Right cardiac atrium (tissue), 5 donors: ENCODE results near the gene MAP1LC3A. TPM values are rescaled to one million over a fixed set of nuclear protein-coding genes. Genes with fewer than 3 reads are reported as not detected.

Experiments used
- ATAC-seq, 2 donors: fragments of 200-7000 bp; cut with Tn5 transposase; one replicate each; pipeline versions ENCODE4 v1.8.0 to v1.9.1; 2020; ENCODE audit warnings: moderate library complexity in 2 of 2, mild to moderate bottlenecking in 1 of 2
- DNase-seq, 3 donors: peaks; one replicate each; pipeline ENCODE4 v3.0.0-alpha.2; 2020
- H3K27ac ChIP-seq: one replicate; pipeline ENCODE4 v1.5.1; 2013; ENCODE audit warnings: mild to moderate bottlenecking, low read length, control low read depth, moderate library complexity
- H3K27me3 ChIP-seq: one replicate; pipeline ENCODE4 v1.6.1; 2013; ENCODE audit not compliant: control insufficient read depth, insufficient read depth
- H3K4me1 ChIP-seq: one replicate; pipeline ENCODE4 v1.6.1; 2013; ENCODE audit warnings: low read length; ENCODE audit not compliant: control insufficient read depth, insufficient read depth
- H3K4me3 ChIP-seq: one replicate; pipeline ENCODE4 v1.5.1; 2013; ENCODE audit warnings: low read length, control low read depth
- H3K9me3 ChIP-seq: one replicate; pipeline ENCODE4 v1.6.1; 2013; ENCODE audit warnings: low read length; ENCODE audit not compliant: control insufficient read depth
- WGBS: extraction: QIAGEN DNeasy Blood & Tissue Kit; methylation state at CpG from one replicate; pipeline ENCODE4 v1.1.7; 2013; 5-methylcytosine and 5-hydroxymethylcytosine counted together
- intact Hi-C, 4 donors: fragments of 100-400 bp; cut with DNase I; formaldehyde crosslinking; loops; one replicate each; pipeline versions ENCODE4 v1.11.0 to v1.14.0; 2022 to 2023
- polyA plus RNA-seq: library from polyadenylated mRNA; stranded (reverse); fragments of 200-250 nt; gene quantifications from one replicate; pipeline ENCODE4 v1.2.3, GENCODE V29; 2013
- total RNA-seq, 4 donors: library from RNA; stranded (reverse); fragmentation: NEBNext Ultra II Directional; extraction: Animal tissue kit (Norgen Biotek cat#: 25700); gene quantifications; one replicate each; pipeline ENCODE4 v1.2.1, GENCODE V29; 2021
- donor health status: healthy with polysubstance abuse.
- donor health status: DM: no; HTN: yes; CAD: no.
- donor health status: DM: no; HTN: no; CAD: no.
- donor health status: DM: no; HTN: yes; CAD: no; lungs with severe emphysema.
- donor health status: DM: yes; HTN: yes; CAD: no.

The MAP1LC3A gene
- total and polyA plus RNA-seq, 5 donors, result 61.8 to 116 (median 79.9) TPM

DNA sequence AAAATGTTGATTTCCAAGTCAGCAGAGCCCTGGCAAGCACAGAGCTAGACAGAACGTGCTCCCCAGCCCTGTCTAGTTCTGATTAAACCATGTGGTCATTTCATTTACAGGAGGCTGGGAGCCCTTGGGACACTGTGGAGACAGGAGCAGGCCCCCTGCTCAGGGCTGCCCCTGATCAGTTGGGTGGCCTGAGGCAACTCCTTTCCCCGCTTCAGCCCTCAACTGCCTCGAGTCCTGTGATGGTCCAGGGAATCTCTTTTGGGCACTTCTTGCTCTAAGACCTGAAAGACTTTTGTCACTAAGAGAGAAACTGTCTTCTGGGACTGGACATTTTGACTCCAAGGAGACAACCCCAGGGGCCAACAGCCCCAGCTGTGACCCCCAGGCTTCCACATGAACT is 28.8 kb upstream of the MAP1LC3A start:
- peak in 1 of 3 donors; percentile 13 for DNase-seq
- intact Hi-C loops, result loop anchor here in 1 of 4 donors (10.0 kb wide), 1 partner anchor 215 kb away; no protein-coding TSS in a partner anchor
- Histone ChIP-seq H3K4me1 (peaks cover 6% of the 10 kb centered on the region), H3K9me3 (no peaks in the 10 kb centered on the region), H3K27ac (no peak overlapping the region), H3K27me3 (no peaks in the 10 kb centered on the region), H3K4me3 (no peak overlapping the region)
- no peak for ATAC-seq
- WGBS, result 75% methylated on average over 3 of the region's 3 CpGs

DNA sequence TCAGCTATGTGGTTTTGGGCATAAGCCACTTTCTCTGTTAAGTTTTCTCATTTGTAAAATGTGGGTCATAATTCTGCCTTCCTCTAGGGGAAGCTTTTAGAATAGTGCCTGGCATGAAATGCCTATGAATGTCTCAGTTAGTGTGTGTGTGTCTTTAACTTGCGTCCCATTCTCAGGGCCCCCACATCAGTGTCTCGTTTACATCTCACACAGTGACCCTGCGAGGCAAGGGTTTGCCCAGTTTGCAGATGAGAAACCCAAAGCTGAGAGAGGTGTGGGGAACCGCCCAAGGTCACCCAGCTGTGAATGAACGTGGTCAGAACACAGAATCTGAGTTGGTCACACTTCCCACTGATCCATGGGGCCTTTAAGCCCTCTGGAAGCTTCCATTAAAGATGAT is 28.2 kb upstream of the MAP1LC3A start:
- intact Hi-C loops, result no loop called here
- H3K27ac ChIP-seq, result no peak overlapping the region
- 80% methylated on average over 5 of the region's 5 CpGs for WGBS
- no peaks in the 10 kb centered on the region for H3K27me3 ChIP-seq
- peaks cover 6% of the 10 kb centered on the region for H3K4me1 ChIP-seq
- no peak overlapping the region for H3K4me3 ChIP-seq
- ATAC-seq (no peak), DNase-seq (no peak)
- no peaks in the 10 kb centered on the region for H3K9me3 ChIP-seq

DNA sequence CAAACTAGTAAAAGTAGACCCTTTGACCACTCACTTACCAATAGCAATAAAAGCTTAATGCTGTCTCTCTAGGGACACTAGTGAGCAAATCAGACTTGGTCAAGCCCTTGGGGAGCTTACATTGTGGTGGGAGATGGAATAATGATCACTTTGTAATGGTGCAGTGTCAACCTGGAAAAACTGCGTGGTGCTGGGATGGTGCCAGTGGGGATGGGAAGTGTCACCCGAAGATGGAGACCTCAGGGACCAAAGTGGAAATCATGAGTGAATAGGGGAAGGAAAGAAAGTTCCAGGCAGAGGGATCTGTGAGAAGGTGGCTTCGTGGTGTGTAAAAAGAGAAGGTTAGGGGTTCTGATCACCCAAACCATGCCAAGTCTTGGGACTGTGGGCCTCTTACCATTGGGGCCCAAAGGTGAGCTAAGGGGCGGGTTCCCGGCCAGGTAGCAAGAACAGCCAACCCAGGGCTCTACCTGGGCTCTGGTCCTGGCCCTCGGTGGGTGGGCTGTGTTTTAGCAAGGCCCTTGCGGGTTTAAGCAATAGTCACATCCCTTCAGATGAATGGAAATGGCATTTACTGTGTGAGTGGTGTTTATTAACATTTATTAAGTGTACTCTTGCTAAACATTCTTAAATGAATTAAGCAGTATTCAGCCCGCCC is 26.8 kb upstream of the MAP1LC3A start:
- DNase-seq, result no peak
- Histone ChIP-seq H3K27ac (no peak overlapping the region), H3K9me3 (no peaks in the 10 kb centered on the region), H3K4me1 (peaks cover 3% of the 10 kb centered on the region), H3K4me3 (no peak overlapping the region), H3K27me3 (no peaks in the 10 kb centered on the region)
- ATAC-seq, result no peak
- 84% methylated on average over 8 of the region's 8 CpGs for WGBS
- intact Hi-C loops, result no loop called here

DNA sequence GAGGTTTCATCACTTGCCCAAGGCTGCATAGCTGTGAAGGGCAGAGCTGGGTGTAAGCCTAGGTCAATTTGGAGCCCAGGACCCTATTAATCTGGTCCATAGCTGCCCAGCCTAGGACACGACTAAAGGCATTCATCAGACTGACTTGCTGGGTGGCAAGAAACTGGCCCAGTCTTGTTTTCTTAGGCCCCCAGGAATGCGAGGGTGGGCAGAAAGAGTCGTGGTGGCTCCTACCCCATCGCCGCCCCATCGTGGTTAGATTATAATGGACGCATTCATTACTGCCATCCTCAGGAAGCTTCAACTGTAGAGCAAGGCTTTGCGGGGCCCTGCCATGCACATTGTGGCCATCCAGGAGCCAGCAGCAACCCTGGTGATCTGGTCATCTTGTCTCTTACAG is 26.2 kb upstream of the MAP1LC3A start:
- Histone ChIP-seq H3K4me1 (no peaks in the 10 kb centered on the region), H3K27ac (no peak overlapping the region), H3K4me3 (no peak overlapping the region), H3K9me3 (no peaks in the 10 kb centered on the region), H3K27me3 (no peaks in the 10 kb centered on the region)
- peak in 1 of 3 donors; percentile 12 for DNase-seq
- WGBS, result 80% methylated on average over 8 of the region's 8 CpGs
- no peak for ATAC-seq
- intact Hi-C loops, result no loop called here

DNA sequence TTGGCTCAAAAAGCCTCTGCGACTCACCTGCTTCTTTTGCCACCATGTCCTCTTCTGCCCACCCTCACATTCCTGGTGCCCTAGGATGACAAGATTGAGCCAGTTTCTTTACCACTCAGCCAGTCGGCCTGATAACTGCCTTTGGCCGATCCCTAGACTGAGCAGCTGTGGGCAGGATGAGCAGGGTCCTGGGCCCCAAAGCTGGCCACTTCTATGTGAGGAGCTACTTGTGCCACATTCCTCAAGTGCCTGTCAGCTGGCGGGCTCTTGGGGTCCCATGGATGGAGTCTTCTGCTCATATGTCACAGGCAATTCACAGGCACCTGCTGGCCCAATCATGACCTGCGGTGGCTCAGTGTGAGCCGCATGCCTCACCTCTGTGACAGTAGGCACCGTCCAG is 25.8 kb upstream of the MAP1LC3A start:
- Histone ChIP-seq H3K27ac (no peak overlapping the region), H3K9me3 (no peaks in the 10 kb centered on the region), H3K4me3 (no peak overlapping the region), H3K4me1 (no peaks in the 10 kb centered on the region), H3K27me3 (no peaks in the 10 kb centered on the region)
- WGBS, result 86% methylated on average over 7 of the region's 7 CpGs
- no peak for ATAC-seq
- intact Hi-C loops, result no loop called here
- peak in 1 of 3 donors; percentile 41 for DNase-seq

DNA sequence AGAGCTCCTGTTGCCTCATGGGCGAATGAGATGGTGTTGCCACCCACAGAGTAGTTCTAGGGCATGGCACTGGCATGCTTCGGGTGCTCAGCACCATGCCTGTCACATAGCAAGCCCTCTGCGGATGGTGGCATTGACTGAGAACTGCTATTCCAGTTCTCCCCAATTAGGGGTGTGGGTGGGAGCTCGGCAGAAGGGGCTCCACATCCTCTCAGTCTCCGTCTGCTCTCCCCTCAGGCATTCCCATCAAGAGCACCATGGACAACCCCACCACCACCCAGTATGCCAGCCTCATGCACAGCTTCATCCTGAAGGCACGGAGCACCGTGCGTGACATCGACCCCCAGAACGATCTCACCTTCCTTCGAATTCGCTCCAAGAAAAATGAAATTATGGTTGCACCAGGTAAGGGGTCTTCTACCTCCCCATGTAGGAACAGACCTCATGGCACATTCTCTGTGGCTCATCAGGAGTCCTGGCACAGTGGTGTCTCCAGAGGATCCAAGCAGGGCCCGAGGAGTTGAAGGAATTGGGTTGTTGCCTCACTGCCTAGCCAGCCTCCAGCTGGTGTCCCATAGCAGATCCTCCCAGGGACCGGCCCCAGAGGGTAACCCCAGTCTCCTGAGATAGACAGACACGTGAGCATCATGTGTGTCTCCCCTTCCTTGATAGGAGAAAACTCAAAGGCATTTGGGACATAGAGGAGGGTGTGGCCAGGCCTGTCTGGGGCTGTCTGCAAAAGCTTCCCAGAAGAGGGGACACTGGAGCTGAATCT is 23.9 kb upstream of the MAP1LC3A start:
- intact Hi-C loops, result loop anchor here in 1 of 4 donors (5.0 kb wide), 1 partner anchor 173 kb away; no protein-coding TSS in a partner anchor
- Histone ChIP-seq H3K4me3 (no peak overlapping the region), H3K4me1 (no peaks in the 10 kb centered on the region), H3K27me3 (no peaks in the 10 kb centered on the region), H3K27ac (no peak overlapping the region), H3K9me3 (no peaks in the 10 kb centered on the region)
- ATAC-seq (no peak), DNase-seq (peak in 1 of 3 donors; percentile 32)
- WGBS, result 88% methylated on average over 15 of the region's 15 CpGs

DNA sequence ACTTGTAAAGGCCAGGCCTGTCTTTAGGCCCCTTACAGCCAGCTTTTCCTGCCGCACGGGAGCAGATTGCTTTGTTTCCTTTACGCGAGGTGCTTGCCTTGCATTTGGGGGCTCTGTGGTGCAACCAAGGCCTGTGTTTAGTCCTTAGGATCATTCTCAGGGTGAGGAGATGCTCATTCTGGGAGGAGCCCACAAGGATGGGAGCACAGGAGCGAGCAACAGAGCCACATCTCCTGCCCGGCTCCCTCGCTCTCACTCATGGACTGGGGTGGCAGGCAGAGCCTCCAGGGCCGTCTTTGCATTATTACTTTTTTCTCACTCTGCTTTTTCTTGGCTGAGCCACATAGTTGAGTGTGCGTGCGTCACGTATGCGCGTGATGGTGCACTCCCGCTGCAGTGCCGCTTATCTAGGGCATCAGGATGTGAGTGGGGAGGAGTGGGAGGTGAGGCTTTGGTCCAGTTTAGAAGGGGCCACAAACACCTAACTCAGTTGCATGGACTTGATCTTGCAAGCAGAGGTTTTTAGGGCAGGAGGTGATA is 23.1 kb upstream of the MAP1LC3A start:
- peak in 1 of 3 donors; percentile 14 for DNase-seq
- H3K27me3 ChIP-seq, result no peaks in the 10 kb centered on the region
- intact Hi-C loops, result loop anchor here in 1 of 4 donors (5.0 kb wide), 1 partner anchor 172 kb away; no protein-coding TSS in a partner anchor
- 93% methylated on average over 15 of the region's 15 CpGs for WGBS
- H3K4me1 ChIP-seq, result no peaks in the 10 kb centered on the region
- H3K9me3 ChIP-seq, result no peaks in the 10 kb centered on the region
- H3K27ac ChIP-seq, result no peak overlapping the region
- H3K4me3 ChIP-seq, result no peak overlapping the region
- ATAC-seq, result no peak

DNA sequence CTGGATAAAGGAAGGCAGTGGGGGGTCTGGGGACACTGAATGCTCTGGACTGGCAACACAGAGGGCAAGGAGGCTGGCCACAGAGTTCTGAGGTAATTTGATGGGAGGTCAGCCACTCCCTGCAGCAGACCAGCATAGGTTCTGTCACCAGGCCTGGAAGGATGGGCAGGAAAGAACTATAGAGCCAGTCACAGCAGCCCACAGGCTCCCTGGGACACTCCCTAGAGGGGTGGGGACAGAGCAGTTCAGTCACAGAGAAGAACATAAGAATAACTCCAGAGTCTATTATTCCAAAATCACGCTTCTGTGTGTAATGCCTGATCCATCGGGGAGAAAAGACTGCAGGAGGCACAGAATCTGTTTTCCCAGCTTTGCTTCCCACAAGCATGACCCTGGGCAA is 22.7 kb upstream of the MAP1LC3A start:
- Histone ChIP-seq H3K27ac (no peak overlapping the region), H3K27me3 (no peaks in the 10 kb centered on the region), H3K9me3 (no peaks in the 10 kb centered on the region), H3K4me1 (no peaks in the 10 kb centered on the region), H3K4me3 (no peak overlapping the region)
- WGBS, result 87% methylated on average over 2 of the region's 2 CpGs
- ATAC-seq, result no peak
- DNase-seq, result no peak
- intact Hi-C loops, result loop anchor here in 1 of 4 donors (5.0 kb wide), 1 partner anchor 171 kb away; no protein-coding TSS in a partner anchor

DNA sequence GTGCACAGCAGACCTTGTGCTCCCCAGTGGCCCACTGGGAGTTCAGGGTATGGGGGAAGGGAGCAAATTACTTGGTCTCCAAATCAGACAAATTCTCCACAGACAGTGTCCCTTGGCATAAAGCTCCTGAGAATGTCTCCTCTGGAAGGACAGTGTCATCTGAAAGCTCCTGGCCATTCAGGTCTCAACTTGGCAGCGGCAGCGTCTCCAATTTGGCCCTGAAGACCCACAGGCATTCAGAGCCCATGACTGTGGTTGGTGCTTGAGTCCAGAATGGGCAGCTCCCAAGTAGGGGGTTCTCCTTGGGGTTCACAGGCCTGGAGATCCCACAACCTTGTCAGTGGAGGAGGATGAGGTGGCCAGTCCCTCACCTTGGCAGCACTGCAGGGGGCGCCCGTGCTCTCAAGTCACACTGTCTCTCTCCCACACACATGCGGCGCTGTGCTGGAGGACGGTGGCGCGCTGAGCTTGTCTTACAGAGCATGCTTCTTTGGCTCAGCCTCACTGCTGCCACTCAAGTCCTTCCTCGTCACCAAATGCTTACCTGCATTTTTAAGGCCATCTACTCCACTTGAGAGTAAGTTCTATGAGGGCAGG is 21.6 kb upstream of the MAP1LC3A start:
- intact Hi-C loops, result loop anchor here in 1 of 4 donors (5.0 kb wide), 1 partner anchor 170 kb away; no protein-coding TSS in a partner anchor
- Histone ChIP-seq H3K27me3 (no peaks in the 10 kb centered on the region), H3K27ac (no peak overlapping the region), H3K4me3 (no peak overlapping the region), H3K9me3 (no peaks in the 10 kb centered on the region), H3K4me1 (no peaks in the 10 kb centered on the region)
- 58% methylated on average over 10 of the region's 10 CpGs for WGBS
- DNase-seq (peak; percentile 58 to 85 (median 84)), ATAC-seq (peak; percentile 61 to 65)

DNA sequence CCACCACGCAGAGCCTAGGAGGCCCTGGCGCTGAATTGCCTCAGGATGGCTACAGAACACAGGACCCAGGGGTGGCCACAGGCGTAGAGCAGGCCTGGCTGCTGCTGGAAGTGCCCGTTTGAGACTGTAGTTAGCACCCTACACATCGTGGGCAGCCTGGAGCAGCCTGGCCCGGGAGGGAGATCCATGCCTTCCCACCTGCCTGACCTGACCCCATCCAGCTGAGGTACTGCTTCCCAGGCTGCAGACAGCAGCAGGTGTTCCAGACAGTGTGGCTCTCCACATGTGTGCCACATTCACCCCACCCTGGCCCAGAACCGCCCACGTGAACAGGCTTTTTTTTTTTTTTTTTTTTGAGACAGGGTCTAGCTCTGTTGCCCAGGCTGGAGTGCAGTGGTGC is 20.9 kb upstream of the MAP1LC3A start:
- no peaks in the 10 kb centered on the region for H3K27me3 ChIP-seq
- no peak overlapping the region for H3K27ac ChIP-seq
- H3K4me1 ChIP-seq, result no peaks in the 10 kb centered on the region
- H3K9me3 ChIP-seq, result no peaks in the 10 kb centered on the region
- ATAC-seq (peak in 1 of 2 donors; percentile 17), DNase-seq (peak in 1 of 3 donors; percentile 46)
- 89% methylated on average over 8 of the region's 8 CpGs for WGBS
- no peak overlapping the region for H3K4me3 ChIP-seq
- intact Hi-C loops, result loop anchor here in 1 of 4 donors (5.0 kb wide), 1 partner anchor 170 kb away; no protein-coding TSS in a partner anchor
